ENCODE measurements around the gene GPR153.

GRCh38 chr1:6294890-6295556 lies 34.1 kb upstream of the GPR153 start:
- TF ChIP-seq CTCF (IDR thresholded peaks at IDR 0.05) (no peak), POLR2A (IDR thresholded peaks at IDR 0.05) (no peak)
